DND-41 (cell line): ENCODE measurements around the gene MACO1.
A peak's percentile ranks its signal among the peaks of the same experiment; 100 is the strongest.

Source experiments
- ATAC-seq: fragments of 200-7000 bp; cut with Tn5 transposase; 3 replicates; pipeline ENCODE4 v1.9.1; 2021; ENCODE audit warnings: low read depth; ENCODE audit not compliant: insufficient read depth
- DNase-seq: peaks from one replicate; pipeline ENCODE4 v3.0.0-alpha.2; 2020
- H2AFZ ChIP-seq: 2 replicates; pipeline ENCODE4 v1.6.0; 2012; ENCODE audit warnings: low read depth, low read length
- H3K27ac ChIP-seq: 2 replicates; pipeline ENCODE4 v1.5.1; 2012; ENCODE audit warnings: low read length, inconsistent platforms
- H3K27me3 ChIP-seq: fragments of 200-600 bp; sonication (generic); 2 replicates; pipeline ENCODE4 v1.6.0; 2012; ENCODE audit warnings: low read length, mild to moderate bottlenecking, inconsistent platforms; ENCODE audit not compliant: insufficient read depth, poor library complexity
- H3K36me3 ChIP-seq: 2 replicates; pipeline ENCODE4 v1.5.1; 2012; ENCODE audit warnings: low read length, inconsistent platforms; ENCODE audit not compliant: insufficient read depth
- H3K4me1 ChIP-seq: 2 replicates; pipeline ENCODE4 v1.5.1; 2012; ENCODE audit warnings: mild to moderate bottlenecking, low read length; ENCODE audit not compliant: insufficient read depth
- H3K4me2 ChIP-seq: 2 replicates; pipeline ENCODE4 v1.6.0; 2012; ENCODE audit warnings: mild to moderate bottlenecking, moderate library complexity, low read length, inconsistent platforms; ENCODE audit not compliant: insufficient read depth
- H3K4me3 ChIP-seq, 2 experiments: fragments of 200-600 bp in 1 of 2; shearing (Covaris generic) in 1 of 2; 2 replicates each; pipeline ENCODE4 v1.5.1; 2012 to 2016; ENCODE audit warnings: inconsistent platforms in 2 of 2, low read length in 2 of 2, mild to moderate bottlenecking in 2 of 2, low read depth in 1 of 2, moderate library complexity in 1 of 2
- H3K79me2 ChIP-seq: 2 replicates; pipeline ENCODE4 v1.6.0; 2012; ENCODE audit warnings: low read length, inconsistent platforms; ENCODE audit not compliant: insufficient read depth
- H3K9ac ChIP-seq: 2 replicates; pipeline ENCODE4 v1.6.0; 2012; ENCODE audit warnings: low read depth, mild to moderate bottlenecking, inconsistent platforms, low read length, moderate library complexity
- H3K9me3 ChIP-seq: 2 replicates; pipeline ENCODE4 v1.5.1; 2012; ENCODE audit warnings: low read length, moderate library complexity, mild to moderate bottlenecking, inconsistent platforms; ENCODE audit not compliant: insufficient read depth, severe bottlenecking
- H4K20me1 ChIP-seq: 2 replicates; pipeline ENCODE4 v1.6.0; 2012; ENCODE audit warnings: low read length; ENCODE audit not compliant: insufficient read depth
- EZH2 ChIP-seq: IDR thresholded peaks from 3 replicates; pipeline ENCODE4 v1.6.1; 2012; ENCODE audit warnings: borderline replicate concordance, low read depth, mild to moderate bottlenecking, moderate library complexity, low read length, inconsistent platforms; ENCODE audit not compliant: severe bottlenecking
- TF ChIP-seq, protein P1 (sequence below): IDR thresholded peaks from 2 replicates; pipeline ENCODE4 v1.5.1; 2012; ENCODE audit warnings: borderline replicate concordance, low read length, moderate library complexity, mild to moderate bottlenecking; ENCODE audit not compliant: poor library complexity, severe bottlenecking; ENCODE audit errors: extremely low read depth

MACO1 gene

DNA sequence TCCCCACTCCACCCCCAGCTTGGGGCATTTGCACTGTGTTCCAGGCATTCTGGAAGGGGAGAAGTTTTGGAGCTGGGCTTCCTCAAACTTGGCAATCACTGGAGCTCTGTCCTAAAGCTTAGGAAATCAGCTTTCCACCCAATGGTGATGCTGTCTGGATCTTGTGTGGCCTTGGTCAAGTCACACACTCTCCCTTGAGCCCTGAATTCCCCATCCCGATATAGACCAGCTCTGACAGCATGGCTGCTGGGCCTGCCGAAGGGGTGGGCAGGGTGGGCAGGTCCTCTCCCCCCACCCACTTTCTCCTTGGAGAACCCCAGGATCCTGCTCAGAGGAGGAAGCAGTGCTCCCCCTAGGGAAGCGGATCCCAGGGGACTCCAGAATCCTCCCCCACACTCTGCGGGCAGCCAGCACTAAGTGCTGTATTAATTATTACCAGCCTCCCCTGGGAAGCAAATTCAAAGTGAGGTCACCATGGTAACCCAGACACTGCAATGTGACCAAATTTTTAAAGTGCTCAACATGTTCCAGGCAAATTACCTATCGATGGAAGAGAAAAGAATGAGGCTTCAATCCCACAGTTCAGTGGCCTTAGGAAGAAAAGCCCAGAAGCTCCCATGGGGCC is 91.4 kb downstream of the MACO1 start:
- Histone ChIP-seq H3K79me2 (no peaks in the 10 kb centered on the region), H3K4me3 (no peak overlapping the region), H3K36me3 (no peaks in the 10 kb centered on the region), H4K20me1 (no peaks in the 10 kb centered on the region), H3K27ac (no peak overlapping the region), H3K27me3 (no peaks in the 10 kb centered on the region), H3K9ac (no peak overlapping the region), H3K4me2 (no peak overlapping the region), H3K4me1 (no peaks in the 10 kb centered on the region), H3K9me3 (no peaks in the 10 kb centered on the region), H2AFZ (no peak overlapping the region)
- no peak for TF ChIP-seq EZH2
- TF ChIP-seq, protein P1, sequence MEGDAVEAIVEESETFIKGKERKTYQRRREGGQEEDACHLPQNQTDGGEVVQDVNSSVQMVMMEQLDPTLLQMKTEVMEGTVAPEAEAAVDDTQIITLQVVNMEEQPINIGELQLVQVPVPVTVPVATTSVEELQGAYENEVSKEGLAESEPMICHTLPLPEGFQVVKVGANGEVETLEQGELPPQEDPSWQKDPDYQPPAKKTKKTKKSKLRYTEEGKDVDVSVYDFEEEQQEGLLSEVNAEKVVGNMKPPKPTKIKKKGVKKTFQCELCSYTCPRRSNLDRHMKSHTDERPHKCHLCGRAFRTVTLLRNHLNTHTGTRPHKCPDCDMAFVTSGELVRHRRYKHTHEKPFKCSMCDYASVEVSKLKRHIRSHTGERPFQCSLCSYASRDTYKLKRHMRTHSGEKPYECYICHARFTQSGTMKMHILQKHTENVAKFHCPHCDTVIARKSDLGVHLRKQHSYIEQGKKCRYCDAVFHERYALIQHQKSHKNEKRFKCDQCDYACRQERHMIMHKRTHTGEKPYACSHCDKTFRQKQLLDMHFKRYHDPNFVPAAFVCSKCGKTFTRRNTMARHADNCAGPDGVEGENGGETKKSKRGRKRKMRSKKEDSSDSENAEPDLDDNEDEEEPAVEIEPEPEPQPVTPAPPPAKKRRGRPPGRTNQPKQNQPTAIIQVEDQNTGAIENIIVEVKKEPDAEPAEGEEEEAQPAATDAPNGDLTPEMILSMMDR, result no peak
- no peak for ATAC-seq
- no peak for DNase-seq

DNA sequence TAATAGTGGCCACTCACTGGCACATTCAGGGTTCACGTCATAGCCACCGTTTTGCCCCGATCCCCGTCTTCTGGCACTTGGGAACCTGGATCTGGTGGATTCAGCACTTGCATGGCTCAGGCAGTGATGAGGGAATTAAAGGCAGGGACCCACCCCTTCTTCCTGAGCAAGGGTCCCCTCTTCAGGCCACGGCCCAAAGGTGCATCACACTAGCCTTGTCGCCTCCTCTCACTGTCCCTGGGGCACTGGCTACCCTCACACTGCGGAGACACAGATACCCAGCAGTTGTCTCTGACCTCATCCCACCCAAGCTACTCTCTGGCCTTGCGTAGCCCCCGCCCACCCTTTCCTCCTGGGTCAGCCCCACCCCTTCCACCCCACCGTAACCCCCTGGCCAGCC is 92.8 kb downstream of the MACO1 start:
- H3K27me3 ChIP-seq, result no peaks in the 10 kb centered on the region
- no peak overlapping the region for H3K27ac ChIP-seq
- no peaks in the 10 kb centered on the region for H4K20me1 ChIP-seq
- no peaks in the 10 kb centered on the region for H3K79me2 ChIP-seq
- H3K4me1 ChIP-seq, result no peaks in the 10 kb centered on the region
- H3K9me3 ChIP-seq, result no peaks in the 10 kb centered on the region
- no peak overlapping the region for H2AFZ ChIP-seq
- no peak for DNase-seq
- H3K9ac ChIP-seq, result no peak overlapping the region
- H3K4me2 ChIP-seq, result no peak overlapping the region
- H3K4me3 ChIP-seq, result no peak overlapping the region
- TF ChIP-seq, protein P1, result peak; percentile 47
- TF ChIP-seq EZH2, result no peak
- no peaks in the 10 kb centered on the region for H3K36me3 ChIP-seq
- ATAC-seq, result no peak

GRCh38 chr1:25524568-25525360 is 94.1 kb downstream of the MACO1 start:
- TF ChIP-seq, protein P1, result no peak
- TF ChIP-seq EZH2, result no peak
- Histone ChIP-seq H3K9me3 (no peaks in the 10 kb centered on the region), H3K9ac (no peak overlapping the region), H4K20me1 (no peaks in the 10 kb centered on the region), H3K4me1 (no peaks in the 10 kb centered on the region), H3K79me2 (no peaks in the 10 kb centered on the region), H3K4me3 (no peak overlapping the region), H3K36me3 (no peaks in the 10 kb centered on the region), H2AFZ (no peak overlapping the region), H3K27ac (no peak overlapping the region), H3K4me2 (no peak overlapping the region), H3K27me3 (no peaks in the 10 kb centered on the region)
- ATAC-seq (no peak), DNase-seq (no peak)
